ENCODE data around the gene PGBD2.

DNA sequence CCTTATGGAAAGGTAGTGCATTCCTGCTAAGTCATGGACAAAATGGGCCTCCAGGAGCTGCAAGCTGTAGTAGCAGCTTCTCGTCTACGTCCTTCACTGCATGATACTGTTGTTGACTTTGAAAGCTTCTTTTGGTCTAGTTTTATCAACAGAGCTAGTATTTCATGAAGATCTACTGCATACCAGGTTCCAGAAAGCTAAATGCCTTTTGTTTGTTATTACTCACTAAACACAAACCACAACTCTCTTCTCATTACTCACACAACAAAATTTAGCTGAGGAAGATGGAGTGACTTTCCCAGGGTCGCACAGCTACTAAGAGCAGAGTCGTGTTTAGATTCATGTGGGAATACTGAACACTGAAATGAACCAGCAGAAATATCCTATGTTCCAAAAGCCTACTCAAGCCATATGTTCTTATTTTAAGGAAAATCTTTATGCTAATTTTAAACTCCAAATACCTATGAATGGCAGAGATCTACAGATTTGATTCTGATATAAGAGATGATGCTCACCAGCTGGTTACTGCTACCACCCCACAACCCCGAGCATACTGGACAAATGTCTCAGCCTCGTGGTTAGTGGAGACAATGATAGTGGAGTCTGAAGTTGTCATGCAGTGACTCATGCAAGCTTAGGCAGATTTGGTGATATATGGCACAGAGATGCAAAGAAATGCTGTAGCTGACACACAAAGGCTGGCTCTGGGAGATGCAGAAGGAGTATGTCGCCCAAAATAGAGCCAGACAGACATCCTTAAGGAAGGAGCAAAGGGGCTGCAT is 20.6 kb downstream of the PGBD2 start:
- no peak for TF ChIP-seq RCOR1 (IDR thresholded peaks at IDR 0.05; ENCODE audit: low read depth, low read length)
- no peak for TF ChIP-seq NR3C1 (IDR thresholded peaks at IDR 0.05)

All from A549 (cell line).